Panc1 (cell line): Measurements from ENCODE around the gene MYO5B. TPM values are rescaled to one million over a fixed set of nuclear protein-coding genes. Genes with fewer than 3 reads are reported as not detected.

Source experiments
- ATAC-seq: fragments of 200-7000 bp; cut with Tn5 transposase; 2 replicates; pipeline ENCODE4 v1.9.1; 2020; ENCODE audit warnings: mild to moderate bottlenecking, moderate library complexity
- BruUV-seq: library from RNA; stranded (reverse); fragments of 400-500 nt; replicated peaks from 2 replicates; lab custom pipeline; 2021; lab: Mats Ljungman, UMichigan
- CTCF ChIA-PET: fragments of 300-600 bp; sonication (Branson Sonifier 250); formaldehyde crosslinking; loops from one replicate; lab custom pipeline; 2022; ENCODE audit warnings: antibody characterized with exemption; lab: Charles Lee
- POLR2A ChIA-PET: fragments of 300-600 bp; sonication (Branson Sonifier 250); formaldehyde crosslinking; loops from one replicate; lab custom pipeline; 2022; ENCODE audit warnings: antibody characterized with exemption; lab: Charles Lee
- DNase-seq: peaks from one replicate; pipeline ENCODE4 v3.0.0-alpha.2; 2010; ENCODE audit warnings: low read depth, low spot score
- H3K27ac ChIP-seq: 2 replicates; pipeline ENCODE4 v1.5.1; 2011; ENCODE audit warnings: mild to moderate bottlenecking, low read length, inconsistent platforms
- H3K27me3 ChIP-seq: fragments of 200-500 bp; sonication (Bioruptor generic); 2 replicates; pipeline ENCODE4 v1.6.0; 2014; ENCODE audit warnings: low read length, inconsistent platforms; ENCODE audit not compliant: control insufficient read depth, insufficient read depth
- H3K36me3 ChIP-seq: fragments of 200-500 bp; sonication (Bioruptor generic); 2 replicates; pipeline ENCODE4 v1.5.1; 2014; ENCODE audit warnings: inconsistent platforms, mild to moderate bottlenecking, low read length, moderate library complexity; ENCODE audit not compliant: control insufficient read depth, insufficient read depth
- H3K4me1 ChIP-seq: 2 replicates; pipeline ENCODE4 v1.5.1; 2011; ENCODE audit warnings: inconsistent platforms, mild to moderate bottlenecking, low read length, moderate library complexity; ENCODE audit not compliant: control insufficient read depth, insufficient read depth
- H3K4me3 ChIP-seq, 2 experiments: 2 replicates each; pipeline ENCODE4 v1.5.1; 2011 to 2012; ENCODE audit warnings: low read depth in 2 of 2, low read length in 2 of 2, mild to moderate bottlenecking in 2 of 2, inconsistent platforms in 1 of 2, moderate library complexity in 1 of 2
- H3K9me3 ChIP-seq: fragments of 200-500 bp; sonication (Bioruptor generic); 2 replicates; pipeline ENCODE4 v1.5.1; 2014; ENCODE audit warnings: low read depth, mild to moderate bottlenecking, inconsistent platforms, low read length, moderate library complexity; ENCODE audit not compliant: control insufficient read depth, insufficient read depth
- CTCF ChIP-seq: fragments of 450-650 bp; IDR thresholded peaks from 2 replicates; pipeline ENCODE4 v1.5.1; 2017; ENCODE audit warnings: mild to moderate bottlenecking
- POLR2AphosphoS5 ChIP-seq: IDR thresholded peaks from 2 replicates; pipeline ENCODE4 v1.6.1; 2012; ENCODE audit warnings: mild to moderate bottlenecking, low read depth, low read length, moderate library complexity
- SIN3A ChIP-seq: IDR thresholded peaks from 2 replicates; pipeline ENCODE4 v1.6.1; 2012; ENCODE audit warnings: low read depth, mild to moderate bottlenecking, low read length, moderate library complexity, borderline replicate concordance; ENCODE audit not compliant: insufficient read depth
- TCF7L2 ChIP-seq: IDR thresholded peaks from 2 replicates; pipeline ENCODE4 v1.6.1; 2011; ENCODE audit warnings: mild to moderate bottlenecking, low read depth, low read length, inconsistent platforms
- in situ Hi-C: cut with HindIII; loops from 2 replicates; pipeline ENCODE4 v1.10.0; 2016; ENCODE audit warnings: low sequenced_read_pairs, low pct_unique_long_range_greater_than_20kb
- intact Hi-C: fragments of 100-400 bp; cut with micrococcal nuclease; formaldehyde crosslinking; loops from one replicate; pipeline ENCODE4 v1.10.0; 2022; ENCODE audit not compliant: unreplicated experiment
- total RNA-seq: library from RNA; stranded (reverse); gene quantifications from one replicate; pipeline ENCODE4 v1.2.1, GENCODE V29; 2021; ENCODE audit not compliant: unreplicated experiment
- TF ChIP-seq, protein P1 (sequence below), 2 experiments: IDR thresholded peaks; 2 replicates each; pipeline ENCODE4 v1.6.1; 2011 to 2012; ENCODE audit warnings: low read depth in 2 of 2, control low read depth in 1 of 2, low read length in 1 of 2, mild to moderate bottlenecking in 1 of 2, moderate library complexity in 1 of 2; ENCODE audit not compliant: insufficient read depth in 1 of 2

The MYO5B gene
- total RNA-seq, 1 experiment from 2014 or later, result 0.31 TPM

DNA sequence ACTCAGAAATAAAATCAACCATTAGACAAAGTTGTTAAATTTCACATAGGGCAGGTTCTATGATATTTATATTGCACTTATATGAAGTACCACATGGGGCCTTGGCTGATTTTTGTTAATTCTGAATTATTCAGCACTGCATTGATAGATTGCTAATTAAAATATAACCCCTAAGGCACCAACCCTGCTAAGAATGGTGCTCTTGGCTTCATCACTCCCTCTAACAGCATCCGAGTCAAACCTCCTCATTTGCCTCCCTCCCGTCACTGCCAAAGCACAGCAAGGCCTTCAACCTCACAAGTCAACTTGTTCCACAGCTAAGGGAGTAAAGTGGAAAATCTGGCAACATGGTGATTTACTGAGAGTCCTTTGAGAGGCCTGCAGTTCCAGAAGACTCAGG lies 27.0 kb downstream of the MYO5B start:
- no peak for ATAC-seq
- in situ Hi-C loops, result no loop called here
- BruUV-seq, result no TSS peak

DNA sequence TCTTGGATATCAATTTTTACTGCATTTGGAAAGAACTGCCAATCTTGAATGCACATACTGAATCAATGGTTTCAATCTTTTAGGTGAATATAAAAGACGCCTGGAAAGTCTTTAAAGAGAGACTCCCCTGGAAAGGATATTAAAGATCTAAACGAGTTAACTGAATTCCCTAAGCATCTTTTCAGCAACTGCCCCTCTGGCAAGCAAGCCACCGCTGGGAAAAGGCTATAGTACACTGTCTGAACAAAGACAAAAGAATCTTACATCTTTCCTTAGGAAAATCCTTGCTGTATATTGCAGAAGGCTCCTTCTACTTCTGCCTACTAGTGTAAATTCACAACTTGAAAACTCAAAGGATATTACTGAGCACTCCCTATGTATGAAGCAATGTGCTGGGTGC lies 28.0 kb downstream of the MYO5B start:
- Histone ChIP-seq H3K4me1 (no peaks in the 10 kb centered on the region), H3K36me3 (no peaks in the 10 kb centered on the region), H3K27ac (no peak overlapping the region), H3K9me3 (no peaks in the 10 kb centered on the region), H3K27me3 (no peaks in the 10 kb centered on the region; the same call in 1 of the 2 replicates), H3K4me3 (no peak overlapping the region)
- TF ChIP-seq, protein P1, sequence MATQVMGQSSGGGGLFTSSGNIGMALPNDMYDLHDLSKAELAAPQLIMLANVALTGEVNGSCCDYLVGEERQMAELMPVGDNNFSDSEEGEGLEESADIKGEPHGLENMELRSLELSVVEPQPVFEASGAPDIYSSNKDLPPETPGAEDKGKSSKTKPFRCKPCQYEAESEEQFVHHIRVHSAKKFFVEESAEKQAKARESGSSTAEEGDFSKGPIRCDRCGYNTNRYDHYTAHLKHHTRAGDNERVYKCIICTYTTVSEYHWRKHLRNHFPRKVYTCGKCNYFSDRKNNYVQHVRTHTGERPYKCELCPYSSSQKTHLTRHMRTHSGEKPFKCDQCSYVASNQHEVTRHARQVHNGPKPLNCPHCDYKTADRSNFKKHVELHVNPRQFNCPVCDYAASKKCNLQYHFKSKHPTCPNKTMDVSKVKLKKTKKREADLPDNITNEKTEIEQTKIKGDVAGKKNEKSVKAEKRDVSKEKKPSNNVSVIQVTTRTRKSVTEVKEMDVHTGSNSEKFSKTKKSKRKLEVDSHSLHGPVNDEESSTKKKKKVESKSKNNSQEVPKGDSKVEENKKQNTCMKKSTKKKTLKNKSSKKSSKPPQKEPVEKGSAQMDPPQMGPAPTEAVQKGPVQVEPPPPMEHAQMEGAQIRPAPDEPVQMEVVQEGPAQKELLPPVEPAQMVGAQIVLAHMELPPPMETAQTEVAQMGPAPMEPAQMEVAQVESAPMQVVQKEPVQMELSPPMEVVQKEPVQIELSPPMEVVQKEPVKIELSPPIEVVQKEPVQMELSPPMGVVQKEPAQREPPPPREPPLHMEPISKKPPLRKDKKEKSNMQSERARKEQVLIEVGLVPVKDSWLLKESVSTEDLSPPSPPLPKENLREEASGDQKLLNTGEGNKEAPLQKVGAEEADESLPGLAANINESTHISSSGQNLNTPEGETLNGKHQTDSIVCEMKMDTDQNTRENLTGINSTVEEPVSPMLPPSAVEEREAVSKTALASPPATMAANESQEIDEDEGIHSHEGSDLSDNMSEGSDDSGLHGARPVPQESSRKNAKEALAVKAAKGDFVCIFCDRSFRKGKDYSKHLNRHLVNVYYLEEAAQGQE (IDR thresholded peaks at IDR 0.05; ENCODE audit: insufficient read depth in 1 of 2, low read depth in 2 of 2, low read length in 1 of 2), result no peak
- no peak for TF ChIP-seq TCF7L2
- no peak for TF ChIP-seq CTCF
- no peak for TF ChIP-seq SIN3A
- TF ChIP-seq POLR2AphosphoS5, result no peak
- CTCF ChIA-PET, result no interaction called here
- ATAC-seq (no peak), DNase-seq (no peak)
- POLR2A ChIA-PET, result no interaction called here
- in situ Hi-C loops, result no loop called here
- intact Hi-C loops, result no loop called here
- BruUV-seq, result no TSS peak

More for the DNA sequence above, 27.0 kb downstream of the MYO5B start:
- intact Hi-C loops, result no loop called here
- H3K4me1 ChIP-seq, result no peaks in the 10 kb centered on the region
- no peaks in the 10 kb centered on the region for H3K9me3 ChIP-seq
- H3K36me3 ChIP-seq, result no peaks in the 10 kb centered on the region
- ChIA-PET POLR2A (no interaction called here), CTCF (no interaction called here)
- H3K27me3 ChIP-seq, result no peaks in the 10 kb centered on the region; the same call in 1 of the 2 replicates
- DNase-seq, result no peak
- no peak for TF ChIP-seq TCF7L2
- no peak for TF ChIP-seq SIN3A
- TF ChIP-seq, protein P1 (IDR thresholded peaks at IDR 0.05; ENCODE audit: insufficient read depth in 1 of 2, low read depth in 2 of 2, low read length in 1 of 2), result no peak
- TF ChIP-seq POLR2AphosphoS5, result no peak
- TF ChIP-seq CTCF, result no peak
- no peak overlapping the region for H3K27ac ChIP-seq
- no peak overlapping the region for H3K4me3 ChIP-seq
